AG04450 (cell line): ENCODE data around the gene INVS. TPM values are rescaled to one million over a fixed set of nuclear protein-coding genes. Genes with fewer than 3 reads are reported as not detected.

Source experiments
- CTCF ChIA-PET: fragments of 300-600, 350-600 bp; formaldehyde crosslinking; extraction: SDS; loops from one replicate; lab custom pipeline; 2022; ENCODE audit warnings: antibody characterized with exemption, inconsistent platforms; lab: Charles Lee
- POLR2A ChIA-PET: fragments of 350-600 bp; formaldehyde crosslinking; extraction: SDS; loops from one replicate; lab custom pipeline; 2021; ENCODE audit warnings: antibody characterized with exemption, inconsistent platforms; lab: Yijun Ruan, JAX
- DNase-seq: peaks from one replicate; pipeline ENCODE4 v3.0.0-alpha.2; 2011; ENCODE audit warnings: low read depth, low spot score
- H3K27ac ChIP-seq: one replicate; pipeline ENCODE4 v1.5.1; 2012; ENCODE audit warnings: low read depth, low read length, control low read depth
- H3K27me3 ChIP-seq: one replicate; pipeline ENCODE4 v1.6.0; 2012; ENCODE audit warnings: low read length; ENCODE audit not compliant: control insufficient read depth, insufficient read depth
- H3K4me3 ChIP-seq: 2 replicates; pipeline ENCODE4 v1.5.1; 2011; ENCODE audit warnings: mild to moderate bottlenecking, low read depth, low read length, control low read depth
- H3K9me3 ChIP-seq: 2 replicates; pipeline ENCODE4 v1.5.1; 2012; ENCODE audit warnings: low read length; ENCODE audit not compliant: control insufficient read depth, insufficient read depth
- polyA plus RNA-seq: library from polyadenylated mRNA; depleted of rRNA; stranded (reverse); fragments of >200 nt; gene quantifications from 2 replicates; pipeline ENCODE4 v1.2.3, GENCODE V29; 2011
- TF ChIP-seq, protein P1 (sequence below): IDR thresholded peaks from 2 replicates; pipeline ENCODE4 v1.5.1; 2011; ENCODE audit warnings: low read depth, low read length, control low read depth, inconsistent platforms

INVS gene
- polyA plus RNA-seq, 1 experiment, result 22.5 TPM

DNA sequence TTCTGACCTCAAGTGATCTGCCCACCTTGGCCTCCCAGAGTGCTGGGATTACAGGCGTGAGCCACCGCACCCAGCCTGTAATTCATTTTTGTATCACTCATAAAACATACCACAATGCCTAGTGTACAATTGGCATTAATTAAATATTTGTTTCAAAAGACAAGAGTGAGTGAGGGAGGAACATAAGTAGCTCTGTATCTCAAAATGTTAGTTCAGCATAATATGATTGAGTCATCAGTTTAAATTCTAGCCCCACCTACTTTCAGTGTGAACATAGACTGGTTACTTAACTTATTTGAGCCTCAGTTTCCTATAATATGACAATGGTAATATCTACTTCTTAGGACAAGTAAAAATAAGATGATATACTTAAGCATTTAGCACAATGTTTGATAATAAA is 26.9 kb downstream of the INVS start:
- no peak for DNase-seq
- peaks cover 4% of the 10 kb centered on the region; the same call in 1 of the 2 replicates for H3K9me3 ChIP-seq
- H3K27ac ChIP-seq, result no peak overlapping the region
- ChIA-PET POLR2A (no interaction called here), CTCF (no interaction called here)
- TF ChIP-seq, protein P1, sequence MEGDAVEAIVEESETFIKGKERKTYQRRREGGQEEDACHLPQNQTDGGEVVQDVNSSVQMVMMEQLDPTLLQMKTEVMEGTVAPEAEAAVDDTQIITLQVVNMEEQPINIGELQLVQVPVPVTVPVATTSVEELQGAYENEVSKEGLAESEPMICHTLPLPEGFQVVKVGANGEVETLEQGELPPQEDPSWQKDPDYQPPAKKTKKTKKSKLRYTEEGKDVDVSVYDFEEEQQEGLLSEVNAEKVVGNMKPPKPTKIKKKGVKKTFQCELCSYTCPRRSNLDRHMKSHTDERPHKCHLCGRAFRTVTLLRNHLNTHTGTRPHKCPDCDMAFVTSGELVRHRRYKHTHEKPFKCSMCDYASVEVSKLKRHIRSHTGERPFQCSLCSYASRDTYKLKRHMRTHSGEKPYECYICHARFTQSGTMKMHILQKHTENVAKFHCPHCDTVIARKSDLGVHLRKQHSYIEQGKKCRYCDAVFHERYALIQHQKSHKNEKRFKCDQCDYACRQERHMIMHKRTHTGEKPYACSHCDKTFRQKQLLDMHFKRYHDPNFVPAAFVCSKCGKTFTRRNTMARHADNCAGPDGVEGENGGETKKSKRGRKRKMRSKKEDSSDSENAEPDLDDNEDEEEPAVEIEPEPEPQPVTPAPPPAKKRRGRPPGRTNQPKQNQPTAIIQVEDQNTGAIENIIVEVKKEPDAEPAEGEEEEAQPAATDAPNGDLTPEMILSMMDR, result no peak
- no peak overlapping the region for H3K4me3 ChIP-seq
- H3K27me3 ChIP-seq, result no peaks in the 10 kb centered on the region

DNA sequence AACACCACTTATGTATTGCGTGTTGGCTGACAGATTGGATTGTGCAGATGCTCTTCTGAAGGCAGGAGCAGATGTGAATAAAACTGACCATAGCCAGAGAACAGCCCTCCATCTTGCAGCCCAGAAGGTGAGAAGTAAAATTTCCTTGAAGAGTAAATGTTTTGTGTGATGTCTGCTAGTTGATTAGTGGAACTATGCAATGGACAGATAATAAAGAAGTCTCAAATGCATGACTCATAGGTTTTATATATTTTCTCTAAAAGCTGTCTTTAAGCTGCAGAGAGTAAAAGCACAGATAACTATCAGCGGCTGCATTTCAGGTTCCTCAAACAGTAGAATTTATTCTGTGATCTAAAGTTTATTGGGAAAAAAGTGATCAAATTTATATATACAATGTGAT is 27.4 kb downstream of the INVS start:
- DNase-seq, result no peak
- no peak overlapping the region for H3K4me3 ChIP-seq
- H3K27ac ChIP-seq, result no peak overlapping the region
- TF ChIP-seq, protein P1, result no peak
- H3K9me3 ChIP-seq, result peaks cover 4% of the 10 kb centered on the region; the same call in 1 of the 2 replicates
- CTCF ChIA-PET, result no interaction called here
- H3K27me3 ChIP-seq, result no peaks in the 10 kb centered on the region
- POLR2A ChIA-PET, result no interaction called here

DNA sequence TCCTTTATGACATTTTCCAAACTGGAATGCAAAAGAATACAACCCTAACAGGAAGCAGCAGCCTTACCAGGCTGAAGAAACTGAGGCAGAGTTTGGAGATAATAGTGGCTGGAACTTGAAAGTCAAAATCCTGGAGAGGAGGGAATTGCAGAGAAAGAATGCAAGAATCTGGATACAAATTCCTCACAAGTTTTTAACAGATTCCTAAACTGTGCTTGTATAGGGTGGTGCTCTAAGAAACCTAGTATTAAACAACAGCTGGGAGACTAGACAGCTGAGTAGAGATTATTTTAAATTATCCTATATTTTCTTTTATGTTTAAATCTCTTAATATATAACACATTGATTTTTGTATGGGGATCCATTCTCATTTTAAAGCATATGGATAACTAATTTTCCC is 30.7 kb downstream of the INVS start:
- ChIA-PET CTCF (no interaction called here), POLR2A (no interaction called here)
- DNase-seq, result no peak

DNA sequence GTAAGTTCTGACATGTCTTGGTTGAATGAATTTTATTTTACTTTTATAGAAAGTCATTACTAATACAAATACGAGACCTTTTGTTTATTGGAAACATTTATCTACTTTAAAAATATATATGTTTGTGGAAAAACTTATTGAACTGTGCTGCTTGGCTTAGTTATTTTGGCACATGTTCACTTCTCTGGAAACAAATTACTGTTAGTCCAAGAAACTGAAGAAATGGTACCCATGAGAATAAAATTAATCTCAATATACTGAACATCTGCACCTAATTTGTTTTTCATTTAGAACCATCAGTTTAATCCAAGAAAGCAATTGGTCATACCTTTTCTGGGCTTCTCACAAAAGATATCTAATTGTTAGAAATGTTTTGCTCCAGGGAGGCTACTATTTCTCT is 32.2 kb downstream of the INVS start:
- CTCF ChIA-PET, result interaction anchor here (0.6 to 0.7 kb wide), 2 partner anchors 9 to 465 kb away, joined by 3 read pairs; no protein-coding TSS in a partner anchor
- Histone ChIP-seq H3K27me3 (no peaks in the 10 kb centered on the region), H3K27ac (no peak overlapping the region), H3K9me3 (no peaks in the 10 kb centered on the region), H3K4me3 (no peak overlapping the region)
- TF ChIP-seq, protein P1, result no peak
- POLR2A ChIA-PET, result no interaction called here
- no peak for DNase-seq

More for the DNA sequence above, 30.7 kb downstream of the INVS start:
- no peaks in the 10 kb centered on the region for H3K9me3 ChIP-seq
- no peak overlapping the region for H3K27ac ChIP-seq
- H3K4me3 ChIP-seq, result no peak overlapping the region
- H3K27me3 ChIP-seq, result no peaks in the 10 kb centered on the region
- TF ChIP-seq, protein P1, result no peak

DNA sequence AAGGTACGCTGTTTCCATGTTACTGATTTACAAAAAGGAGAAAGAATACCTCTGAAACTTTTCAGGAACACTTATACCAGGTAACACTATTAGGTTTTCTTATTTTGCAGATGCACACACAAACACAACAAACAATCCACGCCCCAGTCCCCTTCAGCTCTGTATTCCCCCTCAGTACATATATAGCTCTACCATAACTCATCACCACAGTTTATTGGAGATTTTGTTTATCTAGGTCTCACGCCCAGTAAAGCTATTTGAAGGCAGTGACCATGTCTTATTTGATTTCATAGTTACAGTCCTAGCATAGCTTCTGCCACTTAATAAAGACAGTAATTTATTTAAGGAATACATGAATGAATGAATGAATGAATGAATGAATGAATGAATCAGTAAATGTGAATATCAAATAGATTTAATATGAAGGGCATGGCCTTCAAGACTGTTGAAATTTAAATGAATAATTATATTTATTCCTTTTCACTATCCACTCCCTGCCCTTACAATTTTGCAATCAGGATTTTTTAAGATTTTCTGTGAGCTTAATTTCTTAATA is 32.9 kb downstream of the INVS start:
- no peak for DNase-seq
- TF ChIP-seq, protein P1, result no peak
- CTCF ChIA-PET, result no interaction called here
- H3K9me3 ChIP-seq, result no peaks in the 10 kb centered on the region
- no peak overlapping the region for H3K4me3 ChIP-seq
- no peak overlapping the region for H3K27ac ChIP-seq
- H3K27me3 ChIP-seq, result no peaks in the 10 kb centered on the region
- POLR2A ChIA-PET, result no interaction called here
